Body of pancreas (tissue), 4 donors: Measurements from ENCODE around the gene KRT6A. TPM values are rescaled to one million over a fixed set of nuclear protein-coding genes. Genes with fewer than 3 reads are reported as not detected.

Experiments used
- ATAC-seq: fragments of 150-250 bp; one replicate; pipeline ENCODE4 v1.9.1; 2016
- DNase-seq, 4 donors: peaks; one replicate each; pipeline ENCODE4 v3.0.0-alpha.2; 2019
- H3K27ac ChIP-seq, 4 donors: fragments of 200-600 bp; sonication (generic); 1 replicate in 3 of 4; 2 replicates in 1 of 4; pipeline versions ENCODE4 v1.5.1 to v1.6.1; 2016 to 2019; ENCODE audit warnings: mild to moderate bottlenecking in 1 of 4, mixed read lengths in 1 of 4, moderate library complexity in 1 of 4
- H3K27me3 ChIP-seq, 2 donors: fragments of 200-600 bp; sonication (generic); one replicate each; pipeline ENCODE4 v1.6.0; 2016; ENCODE audit warnings: mild to moderate bottlenecking in 1 of 2
- H3K36me3 ChIP-seq, 2 donors: fragments of 200-600 bp; sonication (generic); replicated peaks in 1 of 2; 2 replicates each; pipeline ENCODE4 v1.5.1; 2016; ENCODE audit warnings: low read depth in 2 of 2; ENCODE audit not compliant: insufficient read depth in 1 of 2
- H3K4me1 ChIP-seq: fragments of 200-600 bp; sonication (generic); one replicate; pipeline ENCODE4 v1.6.0; 2016
- H3K4me3 ChIP-seq, 2 donors: fragments of 200-600 bp; sonication (generic); 1 replicate in 1 of 2; 2 replicates in 1 of 2; pipeline ENCODE4 v1.5.1; 2016 to 2019
- H3K9me3 ChIP-seq, 3 donors: fragments of 200-600 bp; sonication (generic); 1 replicate in 2 of 3; 2 replicates in 1 of 3; pipeline ENCODE4 v1.5.1; 2016
- POLR2A ChIP-seq, 3 donors: fragments of 450-650 bp; IDR thresholded peaks; one replicate each; pipeline ENCODE4 v1.6.1; 2016; ENCODE audit warnings: antibody characterized with exemption in 3 of 3, mild to moderate bottlenecking in 2 of 3
- WGBS, 2 donors: methylation state at CpG; one replicate each; pipeline ENCODE4 v1.1.5; 2017; 5-methylcytosine and 5-hydroxymethylcytosine counted together
- intact Hi-C: fragments of 100-400 bp; cut with DNase I; formaldehyde crosslinking; loops from one replicate; pipeline ENCODE4 v1.15.1; 2023
- total RNA-seq, 2 donors: library from RNA; depleted of rRNA; stranded (reverse); fragments of >200 nt; gene quantifications; one replicate each; pipeline ENCODE4 v1.1.0, GENCODE V29; 2016
- TF ChIP-seq, protein P1 (sequence below), 7 experiments: fragments of 450-650 bp in 4 of 7; fragments of 200-600 bp in 3 of 7; sonication (generic) in 3 of 7; IDR thresholded peaks; one replicate each; pipeline ENCODE4 v1.5.1; 2016 to 2019; ENCODE audit warnings: antibody characterized with exemption in 7 of 7

Gene KRT6A
- total RNA-seq, 2 donors from 2014 or later, result not detected

DNA sequence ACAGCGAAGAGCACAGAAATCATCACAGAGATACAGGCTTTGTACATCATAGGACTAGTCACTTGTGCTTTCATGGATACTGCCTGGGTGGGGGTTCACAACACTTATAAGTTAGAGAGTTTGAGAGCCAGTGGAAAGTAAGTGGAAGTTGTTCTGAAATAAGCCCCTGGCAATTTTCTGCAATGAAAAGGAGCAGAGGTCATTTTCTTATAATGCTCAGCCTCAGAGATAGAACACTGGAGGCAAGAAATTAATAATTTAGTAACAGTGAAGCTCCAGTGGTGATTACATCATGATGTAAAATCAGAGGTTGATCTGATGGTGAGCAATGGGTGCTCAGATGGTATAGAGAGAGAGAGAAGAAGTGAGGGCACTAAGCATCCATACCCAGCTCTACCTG is 5.8 kb downstream of the KRT6A start:
- Histone ChIP-seq H3K36me3 (no peaks in the 10 kb centered on the region), H3K27me3 (no peaks in the 10 kb centered on the region), H3K27ac (no peak overlapping the region), H3K4me3 (no peak overlapping the region), H3K4me1 (no peaks in the 10 kb centered on the region), H3K9me3 (no peaks in the 10 kb centered on the region)
- TF ChIP-seq, protein P1, sequence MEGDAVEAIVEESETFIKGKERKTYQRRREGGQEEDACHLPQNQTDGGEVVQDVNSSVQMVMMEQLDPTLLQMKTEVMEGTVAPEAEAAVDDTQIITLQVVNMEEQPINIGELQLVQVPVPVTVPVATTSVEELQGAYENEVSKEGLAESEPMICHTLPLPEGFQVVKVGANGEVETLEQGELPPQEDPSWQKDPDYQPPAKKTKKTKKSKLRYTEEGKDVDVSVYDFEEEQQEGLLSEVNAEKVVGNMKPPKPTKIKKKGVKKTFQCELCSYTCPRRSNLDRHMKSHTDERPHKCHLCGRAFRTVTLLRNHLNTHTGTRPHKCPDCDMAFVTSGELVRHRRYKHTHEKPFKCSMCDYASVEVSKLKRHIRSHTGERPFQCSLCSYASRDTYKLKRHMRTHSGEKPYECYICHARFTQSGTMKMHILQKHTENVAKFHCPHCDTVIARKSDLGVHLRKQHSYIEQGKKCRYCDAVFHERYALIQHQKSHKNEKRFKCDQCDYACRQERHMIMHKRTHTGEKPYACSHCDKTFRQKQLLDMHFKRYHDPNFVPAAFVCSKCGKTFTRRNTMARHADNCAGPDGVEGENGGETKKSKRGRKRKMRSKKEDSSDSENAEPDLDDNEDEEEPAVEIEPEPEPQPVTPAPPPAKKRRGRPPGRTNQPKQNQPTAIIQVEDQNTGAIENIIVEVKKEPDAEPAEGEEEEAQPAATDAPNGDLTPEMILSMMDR (IDR thresholded peaks at IDR 0.05), result no peak
- TF ChIP-seq POLR2A (IDR thresholded peaks at IDR 0.05), result no peak
- intact Hi-C loops, result no loop called here
- WGBS, 2 donors, result 37 to 50% methylated on average over 1 of the region's 1 CpG
- ATAC-seq, result no peak
- no peak for DNase-seq

- Histone ChIP-seq H3K36me3 (no peaks in the 10 kb centered on the region), H3K4me3 (no peak overlapping the region), H3K4me1 (no peaks in the 10 kb centered on the region), H3K27me3 (no peaks in the 10 kb centered on the region), H3K9me3 (no peaks in the 10 kb centered on the region), H3K27ac (no peak overlapping the region)
- ATAC-seq, result no peak
- TF ChIP-seq, protein P1 (IDR thresholded peaks at IDR 0.05), result no peak
- no peak for TF ChIP-seq POLR2A (IDR thresholded peaks at IDR 0.05)
- intact Hi-C loops, result no loop called here
- WGBS, 2 donors, result 60 to 71% methylated on average over 5 of the region's 5 CpGs
- no peak for DNase-seq
Measured at GRCh38 chr12:52486166-52487105, 6.6 kb downstream of the KRT6A start.

- no peak for DNase-seq
- Histone ChIP-seq H3K27ac (no peak overlapping the region), H3K4me3 (no peak overlapping the region), H3K4me1 (no peaks in the 10 kb centered on the region), H3K36me3 (no peaks in the 10 kb centered on the region), H3K9me3 (no peaks in the 10 kb centered on the region), H3K27me3 (no peaks in the 10 kb centered on the region)
- no peak for ATAC-seq
- no peak for TF ChIP-seq POLR2A (IDR thresholded peaks at IDR 0.05)
- TF ChIP-seq, protein P1 (IDR thresholded peaks at IDR 0.05), result no peak
- intact Hi-C loops, result no loop called here
- 51 to 54% methylated on average over 3 of the region's 3 CpGs for whole genome bisulfite sequencing, 2 donors
Measured at GRCh38 chr12:52480073-52480472, 13.0 kb downstream of the KRT6A start.

GRCh38 chr12:52477651-52478050 is 15.4 kb downstream of the KRT6A start:
- intact Hi-C loops, result no loop called here
- 65 to 69% methylated on average over 2 of the region's 2 CpGs for WGBS, 2 donors
- no peak for ATAC-seq

More at GRCh38 chr12:52477651-52478050, 15.4 kb downstream of the KRT6A start:
- DNase-seq, result no peak
- no peak overlapping the region for H3K27ac ChIP-seq
- no peaks in the 10 kb centered on the region for H3K36me3 ChIP-seq
- no peak for TF ChIP-seq POLR2A (IDR thresholded peaks at IDR 0.05)
- TF ChIP-seq, protein P1 (IDR thresholded peaks at IDR 0.05), result no peak
- H3K4me3 ChIP-seq, result no peak overlapping the region
- H3K9me3 ChIP-seq, result no peaks in the 10 kb centered on the region
- H3K4me1 ChIP-seq, result no peaks in the 10 kb centered on the region
- H3K27me3 ChIP-seq, result no peaks in the 10 kb centered on the region
